OCI-LY7 (cell line): ENCODE measurements around the gene COG2. TPM values are rescaled to one million over a fixed set of nuclear protein-coding genes. Genes with fewer than 3 reads are reported as not detected.

Experiments
- BruUV-seq: library from RNA; stranded (reverse); fragments of 400-500 nt; replicated peaks from 2 replicates; lab custom pipeline; 2021; lab: Mats Ljungman, UMichigan
- CTCF ChIA-PET: fragments of 300-600 bp; sonication (Branson Sonifier 250); formaldehyde crosslinking; loops from one replicate; lab custom pipeline; 2022; ENCODE audit warnings: antibody characterized with exemption; ENCODE audit not compliant: unreplicated experiment; lab: Charles Lee
- POLR2A ChIA-PET: fragments of 300-600 bp; sonication (Branson Sonifier 250); formaldehyde crosslinking; loops from one replicate; lab custom pipeline; 2022; ENCODE audit warnings: antibody characterized with exemption; lab: Charles Lee
- DNase-seq: peaks from one replicate; pipeline ENCODE4 v3.0.0-alpha.2; 2015; ENCODE audit warnings: low spot score
- H2AFZ ChIP-seq: fragments of 200-600 bp; sonication (generic), shearing (Covaris generic); 2 replicates; pipeline ENCODE4 v1.6.1; 2014; ENCODE audit warnings: mild to moderate bottlenecking, antibody characterized with exemption, low read length, moderate library complexity
- H3K27ac ChIP-seq: fragments of 200-600 bp; sonication (generic); 2 replicates; pipeline ENCODE4 v1.5.1; 2014; ENCODE audit warnings: mixed run types, low read depth, mild to moderate bottlenecking, moderate library complexity, low read length, inconsistent platforms; ENCODE audit not compliant: poor library complexity, severe bottlenecking
- H3K36me3 ChIP-seq: fragments of 200-600 bp; sonication (generic); 2 replicates; pipeline ENCODE4 v1.6.1; 2014; ENCODE audit warnings: mild to moderate bottlenecking, antibody characterized with exemption, low read length, moderate library complexity, mixed read lengths; ENCODE audit not compliant: insufficient read depth
- H3K4me1 ChIP-seq: fragments of 200-600 bp; sonication (generic); 2 replicates; pipeline ENCODE4 v1.5.1; 2014; ENCODE audit warnings: mild to moderate bottlenecking, low read length; ENCODE audit not compliant: insufficient read depth, poor library complexity, severe bottlenecking
- H3K4me2 ChIP-seq: fragments of 200-600 bp; sonication (generic); 2 replicates; pipeline ENCODE4 v1.6.1; 2014; ENCODE audit warnings: mild to moderate bottlenecking, low read length
- H3K4me3 ChIP-seq: fragments of 200-600 bp; sonication (generic); 2 replicates; pipeline ENCODE4 v1.5.1; 2014; ENCODE audit warnings: mild to moderate bottlenecking, low read depth, low read length; ENCODE audit not compliant: poor library complexity, severe bottlenecking
- H3K79me2 ChIP-seq: fragments of 200-600 bp; sonication (generic); 2 replicates; pipeline ENCODE4 v1.6.1; 2016; ENCODE audit warnings: low read depth, mild to moderate bottlenecking, low read length, moderate library complexity, mixed read lengths; ENCODE audit not compliant: insufficient read depth
- H3K9me2 ChIP-seq: fragments of 200-600 bp; sonication (generic); 2 replicates; pipeline ENCODE4 v1.6.1; 2016; ENCODE audit warnings: mild to moderate bottlenecking, low read length, mixed read lengths; ENCODE audit not compliant: insufficient read depth
- H3K9me3 ChIP-seq: fragments of 200-600 bp; sonication (generic); 2 replicates; pipeline ENCODE4 v1.6.1; 2014; ENCODE audit warnings: mild to moderate bottlenecking, mixed run types, low read length, mixed read lengths
- H4K20me1 ChIP-seq: fragments of 200-600 bp; sonication (generic); 2 replicates; pipeline ENCODE4 v1.6.1; 2014; ENCODE audit warnings: mild to moderate bottlenecking, antibody characterized with exemption, low read length, moderate library complexity, mixed read lengths; ENCODE audit not compliant: insufficient read depth
- CTCF ChIP-seq: fragments of 200-600 bp; sonication (generic); conservative IDR thresholded peaks from 2 replicates; pipeline ENCODE4 v1.5.1; 2014; ENCODE audit warnings: mild to moderate bottlenecking, antibody characterized with exemption, low read length, moderate library complexity, mixed read lengths
- EZH2phosphoT487 ChIP-seq: fragments of 200-600 bp; sonication (generic); IDR thresholded peaks from 2 replicates; pipeline ENCODE4 v1.6.1; 2018; ENCODE audit warnings: low read depth, borderline replicate concordance, mild to moderate bottlenecking, mixed run types, antibody characterized with exemption, low read length, moderate library complexity, mixed read lengths
- intact Hi-C: fragments of 100-400 bp; cut with micrococcal nuclease; formaldehyde crosslinking; loops from one replicate; pipeline ENCODE4 v1.10.0; 2022; ENCODE audit not compliant: unreplicated experiment
- total RNA-seq, 2 experiments: library from RNA; depleted of rRNA in 1 of 2; stranded (reverse); fragments of >200 nt in 1 of 2; shearing (Covaris generic) in 1 of 2; gene quantifications; 2 replicates each; pipeline ENCODE4 v1.2.3, GENCODE V29; 2014 to 2022

Gene COG2
- total RNA-seq, 2 experiments from 2014 or later, result 30.5 to 35.3 TPM

GRCh38 chr1:230684146-230684545 is 41.9 kb downstream of the COG2 start:
- intact Hi-C loops, result no loop called here
- ChIA-PET POLR2A (interaction anchor here (0.7 kb wide), 1 partner anchor 153 kb away, joined by 4 read pairs; no protein-coding TSS in a partner anchor), CTCF (no interaction called here)
- H2AFZ ChIP-seq, result no peak overlapping the region
- BruUV-seq, result no TSS peak
- H4K20me1 ChIP-seq, result no peaks in the 10 kb centered on the region
- H3K4me3 ChIP-seq, result no peak overlapping the region
- no peaks in the 10 kb centered on the region for H3K9me2 ChIP-seq
- H3K4me1 ChIP-seq, result no peaks in the 10 kb centered on the region
- H3K36me3 ChIP-seq, result peaks cover 94% of the 10 kb centered on the region
- no peak for DNase-seq
- no peak overlapping the region for H3K4me2 ChIP-seq
- TF ChIP-seq EZH2phosphoT487 (no peak), CTCF (no peak)
- no peak overlapping the region for H3K27ac ChIP-seq
- no peaks in the 10 kb centered on the region for H3K9me3 ChIP-seq
- H3K79me2 ChIP-seq, result no peaks in the 10 kb centered on the region

GRCh38 chr1:230684998-230685397 is 42.7 kb downstream of the COG2 start:
- Histone ChIP-seq H3K9me2 (no peaks in the 10 kb centered on the region), H3K4me2 (no peak overlapping the region), H3K27ac (no peak overlapping the region), H3K79me2 (no peaks in the 10 kb centered on the region), H2AFZ (no peak overlapping the region), H3K4me1 (no peaks in the 10 kb centered on the region), H3K9me3 (no peaks in the 10 kb centered on the region), H3K4me3 (no peak overlapping the region), H3K36me3 (peaks cover 94% of the 10 kb centered on the region), H4K20me1 (no peaks in the 10 kb centered on the region)
- BruUV-seq, result no TSS peak
- POLR2A ChIA-PET, result interaction anchor here (0.8 kb wide), 1 partner anchor 51 kb away, joined by 3 read pairs; no protein-coding TSS in a partner anchor
- TF ChIP-seq CTCF (no peak), EZH2phosphoT487 (no peak)
- CTCF ChIA-PET, result no interaction called here
- intact Hi-C loops, result no loop called here
- no peak for DNase-seq

- intact Hi-C loops, result no loop called here
- H4K20me1 ChIP-seq, result no peaks in the 10 kb centered on the region
- DNase-seq, result no peak
- ChIA-PET POLR2A (interaction anchor here (1.1 kb wide), 1 partner anchor 529 kb away, joined by 4 read pairs; no protein-coding TSS in a partner anchor), CTCF (no interaction called here)
- TF ChIP-seq CTCF, result no peak
- no peak for TF ChIP-seq EZH2phosphoT487
- no peaks in the 10 kb centered on the region for H3K9me2 ChIP-seq
- H2AFZ ChIP-seq, result no peak overlapping the region
- no peak overlapping the region for H3K27ac ChIP-seq
- H3K79me2 ChIP-seq, result no peaks in the 10 kb centered on the region
- peaks cover 91% of the 10 kb centered on the region for H3K36me3 ChIP-seq
- no peaks in the 10 kb centered on the region for H3K4me1 ChIP-seq
- no peak overlapping the region for H3K4me2 ChIP-seq
- no peak overlapping the region for H3K4me3 ChIP-seq
- BruUV-seq, result no TSS peak
- no peaks in the 10 kb centered on the region for H3K9me3 ChIP-seq
These were observed 44.5 kb downstream of the COG2 start for GRCh38 chr1:230686747-230687146.
